Measurements from ENCODE around the gene ITGB3. TPM values are rescaled to one million over a fixed set of nuclear protein-coding genes. Genes with fewer than 3 reads are reported as not detected.

ITGB3 gene
- total and polyA plus RNA-seq, 9 of the 15 experiments (the other 6 are each of a cell fraction or from before 2014, with no cell fraction given) = 0.08 to 2.6 (median 0.62) TPM; not detected in 1

DNA sequence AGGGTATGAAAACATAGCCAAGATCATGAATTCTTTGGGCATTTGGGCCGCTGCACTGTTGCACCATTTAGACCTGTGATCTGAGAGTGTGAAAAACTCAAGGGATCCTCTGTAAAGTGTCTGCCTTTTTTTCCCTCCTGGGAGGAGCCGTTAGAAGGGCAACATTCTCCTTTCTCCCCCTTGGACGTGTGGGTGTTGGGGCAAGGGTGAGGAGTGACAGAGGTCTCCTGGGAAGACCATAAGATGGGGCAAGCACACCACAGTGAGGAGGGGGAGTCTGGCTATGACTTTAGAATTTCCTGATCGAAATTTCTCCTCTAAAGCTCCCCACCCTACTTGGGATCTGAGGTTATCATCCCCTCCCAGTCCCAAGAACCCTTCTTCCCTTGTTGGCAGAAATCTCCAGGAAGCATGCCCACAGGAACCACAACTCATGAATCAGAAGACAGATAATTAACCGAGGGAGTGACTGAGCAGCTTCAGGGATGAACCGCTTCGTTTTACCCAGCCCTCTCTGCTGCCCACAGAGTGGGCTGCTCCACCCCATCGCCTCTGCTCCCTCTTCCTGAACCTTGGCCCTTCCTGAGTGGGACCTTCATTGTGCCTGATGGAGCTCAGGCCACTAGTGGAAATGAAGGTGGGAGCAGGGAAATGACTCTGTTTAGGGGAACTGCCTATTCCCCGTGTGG lies 4.2 kb downstream of the ITGB3 start (continued):
- TF ChIP-seq ZKSCAN8 (CRISPR knock-in tag; IDR thresholded peaks at IDR 0.05) (0 out of 2 replicates have a peak, but pooled peaks have one; percentile 3), ZNF561 (CRISPR knock-in tag; conservative IDR thresholded peaks at IDR 0.05) (no peak), ARID1B (IDR thresholded peaks at IDR 0.05) (peak; percentile 71), DNMT1 (IDR thresholded peaks at IDR 0.05) (no peak), CBX1 (IDR thresholded peaks at IDR 0.05; ENCODE audit: low read depth) (no peak), PTRF (tag; IDR thresholded peaks at IDR 0.05) (no peak), HDAC1 (IDR thresholded peaks at IDR 0.05) (peak in 1 of 2 experiments; percentile 62; a peak in 1 of 4 replicates), SUPT5H (IDR thresholded peaks at IDR 0.05) (no peak), TCF7 (IDR thresholded peaks at IDR 0.05; ENCODE audit: borderline replicate concordance) (no peak), ZNF668 (CRISPR knock-in tag; IDR thresholded peaks at IDR 0.05) (no peak), NFIX (CRISPR knock-in tag; IDR thresholded peaks at IDR 0.05; ENCODE audit: low read depth) (no peak), HMG20B (CRISPR knock-in tag; IDR thresholded peaks at IDR 0.05) (no peak), NFXL1 (CRISPR knock-in tag; IDR thresholded peaks at IDR 0.05) (no peak), BRCA1 (IDR thresholded peaks at IDR 0.05) (no peak), BRCA1 (CRISPR knock-in tag; IDR thresholded peaks at IDR 0.05) (no peak), NR4A1 (CRISPR knock-in tag; IDR thresholded peaks at IDR 0.05) (no peak), NR4A1 (tag; IDR thresholded peaks at IDR 0.05) (peak; percentile 28; the same call in 1 of the 2 replicates)
- TF ChIP-seq, protein P1, sequence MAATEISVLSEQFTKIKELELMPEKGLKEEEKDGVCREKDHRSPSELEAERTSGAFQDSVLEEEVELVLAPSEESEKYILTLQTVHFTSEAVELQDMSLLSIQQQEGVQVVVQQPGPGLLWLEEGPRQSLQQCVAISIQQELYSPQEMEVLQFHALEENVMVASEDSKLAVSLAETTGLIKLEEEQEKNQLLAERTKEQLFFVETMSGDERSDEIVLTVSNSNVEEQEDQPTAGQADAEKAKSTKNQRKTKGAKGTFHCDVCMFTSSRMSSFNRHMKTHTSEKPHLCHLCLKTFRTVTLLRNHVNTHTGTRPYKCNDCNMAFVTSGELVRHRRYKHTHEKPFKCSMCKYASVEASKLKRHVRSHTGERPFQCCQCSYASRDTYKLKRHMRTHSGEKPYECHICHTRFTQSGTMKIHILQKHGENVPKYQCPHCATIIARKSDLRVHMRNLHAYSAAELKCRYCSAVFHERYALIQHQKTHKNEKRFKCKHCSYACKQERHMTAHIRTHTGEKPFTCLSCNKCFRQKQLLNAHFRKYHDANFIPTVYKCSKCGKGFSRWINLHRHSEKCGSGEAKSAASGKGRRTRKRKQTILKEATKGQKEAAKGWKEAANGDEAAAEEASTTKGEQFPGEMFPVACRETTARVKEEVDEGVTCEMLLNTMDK (IDR thresholded peaks at IDR 0.05; ENCODE audit: borderline replicate concordance, insufficient read depth, low read depth, low read length, poor library complexity, severe bottlenecking) = no peak
- TF ChIP-seq, protein P2, sequence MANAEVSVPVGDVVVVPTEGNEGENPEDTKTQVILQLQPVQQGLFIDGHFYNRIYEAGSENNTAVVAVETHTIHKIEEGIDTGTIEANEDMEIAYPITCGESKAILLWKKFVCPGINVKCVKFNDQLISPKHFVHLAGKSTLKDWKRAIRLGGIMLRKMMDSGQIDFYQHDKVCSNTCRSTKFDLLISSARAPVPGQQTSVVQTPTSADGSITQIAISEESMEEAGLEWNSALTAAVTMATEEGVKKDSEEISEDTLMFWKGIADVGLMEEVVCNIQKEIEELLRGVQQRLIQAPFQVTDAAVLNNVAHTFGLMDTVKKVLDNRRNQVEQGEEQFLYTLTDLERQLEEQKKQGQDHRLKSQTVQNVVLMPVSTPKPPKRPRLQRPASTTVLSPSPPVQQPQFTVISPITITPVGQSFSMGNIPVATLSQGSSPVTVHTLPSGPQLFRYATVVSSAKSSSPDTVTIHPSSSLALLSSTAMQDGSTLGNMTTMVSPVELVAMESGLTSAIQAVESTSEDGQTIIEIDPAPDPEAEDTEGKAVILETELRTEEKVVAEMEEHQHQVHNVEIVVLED (CRISPR knock-in tag; IDR thresholded peaks at IDR 0.05) = no peak
- TF ChIP-seq, protein P3, sequence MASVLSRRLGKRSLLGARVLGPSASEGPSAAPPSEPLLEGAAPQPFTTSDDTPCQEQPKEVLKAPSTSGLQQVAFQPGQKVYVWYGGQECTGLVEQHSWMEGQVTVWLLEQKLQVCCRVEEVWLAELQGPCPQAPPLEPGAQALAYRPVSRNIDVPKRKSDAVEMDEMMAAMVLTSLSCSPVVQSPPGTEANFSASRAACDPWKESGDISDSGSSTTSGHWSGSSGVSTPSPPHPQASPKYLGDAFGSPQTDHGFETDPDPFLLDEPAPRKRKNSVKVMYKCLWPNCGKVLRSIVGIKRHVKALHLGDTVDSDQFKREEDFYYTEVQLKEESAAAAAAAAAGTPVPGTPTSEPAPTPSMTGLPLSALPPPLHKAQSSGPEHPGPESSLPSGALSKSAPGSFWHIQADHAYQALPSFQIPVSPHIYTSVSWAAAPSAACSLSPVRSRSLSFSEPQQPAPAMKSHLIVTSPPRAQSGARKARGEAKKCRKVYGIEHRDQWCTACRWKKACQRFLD (CRISPR knock-in tag; IDR thresholded peaks at IDR 0.05) = no peak; the same call in 1 of the 2 replicates
- TF ChIP-seq, protein P4, sequence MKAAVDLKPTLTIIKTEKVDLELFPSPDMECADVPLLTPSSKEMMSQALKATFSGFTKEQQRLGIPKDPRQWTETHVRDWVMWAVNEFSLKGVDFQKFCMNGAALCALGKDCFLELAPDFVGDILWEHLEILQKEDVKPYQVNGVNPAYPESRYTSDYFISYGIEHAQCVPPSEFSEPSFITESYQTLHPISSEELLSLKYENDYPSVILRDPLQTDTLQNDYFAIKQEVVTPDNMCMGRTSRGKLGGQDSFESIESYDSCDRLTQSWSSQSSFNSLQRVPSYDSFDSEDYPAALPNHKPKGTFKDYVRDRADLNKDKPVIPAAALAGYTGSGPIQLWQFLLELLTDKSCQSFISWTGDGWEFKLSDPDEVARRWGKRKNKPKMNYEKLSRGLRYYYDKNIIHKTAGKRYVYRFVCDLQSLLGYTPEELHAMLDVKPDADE (conservative IDR thresholded peaks at IDR 0.05; ENCODE audit: control insufficient read depth, low read depth, low read length) = no peak
- TF ChIP-seq, protein P5, sequence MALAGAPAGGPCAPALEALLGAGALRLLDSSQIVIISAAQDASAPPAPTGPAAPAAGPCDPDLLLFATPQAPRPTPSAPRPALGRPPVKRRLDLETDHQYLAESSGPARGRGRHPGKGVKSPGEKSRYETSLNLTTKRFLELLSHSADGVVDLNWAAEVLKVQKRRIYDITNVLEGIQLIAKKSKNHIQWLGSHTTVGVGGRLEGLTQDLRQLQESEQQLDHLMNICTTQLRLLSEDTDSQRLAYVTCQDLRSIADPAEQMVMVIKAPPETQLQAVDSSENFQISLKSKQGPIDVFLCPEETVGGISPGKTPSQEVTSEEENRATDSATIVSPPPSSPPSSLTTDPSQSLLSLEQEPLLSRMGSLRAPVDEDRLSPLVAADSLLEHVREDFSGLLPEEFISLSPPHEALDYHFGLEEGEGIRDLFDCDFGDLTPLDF (CRISPR knock-in tag; IDR thresholded peaks at IDR 0.05) = no peak
